Measurements from ENCODE around the gene S100A2. TPM values are rescaled to one million over a fixed set of nuclear protein-coding genes. Genes with fewer than 3 reads are reported as not detected.

Gene S100A2
- polyA plus RNA-seq, 3 donors = 5.8 to 7.9 (median 6.8) TPM

Other genes with a start within 250 kb of the S100A2 start
- not detected for gene PGLYRP4, start 217.0 kb downstream of the S100A2 start, polyA plus RNA-seq (ENCODE audit: insufficient read length in 3 of 3)
- gene S100A9, start 208.0 kb downstream of the S100A2 start, polyA plus RNA-seq (ENCODE audit: insufficient read length in 3 of 3) = 10 to 100 TPM in 2 of 3 donors, 1 to 10 TPM in 1; 9.1 to 27.1 (median 20.4) TPM
- 1 to 10 TPM; 1.1 to 2.5 (median 1.6) TPM for gene S100A12, start 190.2 kb downstream of the S100A2 start, polyA plus RNA-seq (ENCODE audit: insufficient read length in 3 of 3)
- 10 to 100 TPM in 2 of 3 donors, 1 to 10 TPM in 1; 5.3 to 17.8 (median 14.4) TPM for gene S100A8, start 174.8 kb downstream of the S100A2 start, polyA plus RNA-seq (ENCODE audit: insufficient read length in 3 of 3)
- not detected for gene S100A7A, start 149.3 kb downstream of the S100A2 start, polyA plus RNA-seq (ENCODE audit: insufficient read length in 3 of 3)
- gene S100A7, start 105.2 kb downstream of the S100A2 start, polyA plus RNA-seq (ENCODE audit: insufficient read length in 3 of 3) = under 1 TPM in 1 of 3 donors, not detected in 2; 0.98 TPM
- gene S100A6, start 29.9 kb downstream of the S100A2 start, polyA plus RNA-seq (ENCODE audit: insufficient read length in 3 of 3) = 100 to 1,000 TPM; 208 to 240 (median 221) TPM
- gene S100A5, start 24.9 kb downstream of the S100A2 start, polyA plus RNA-seq (ENCODE audit: insufficient read length in 3 of 3) = 1 to 10 TPM; 1.1 to 1.4 (median 1.2) TPM
- gene S100A4, start 20.0 kb downstream of the S100A2 start, polyA plus RNA-seq (ENCODE audit: insufficient read length in 3 of 3) = 10 to 100 TPM; 31.7 to 34.9 (median 31.7) TPM
- gene S100A3, start 16.6 kb downstream of the S100A2 start, polyA plus RNA-seq (ENCODE audit: insufficient read length in 3 of 3) = under 1 TPM in 1 of 3 donors, not detected in 2; 0.19 TPM
- 100 to 1,000 TPM; 108 to 123 (median 116) TPM for gene S100A16, start 47.3 kb upstream of the S100A2 start, polyA plus RNA-seq (ENCODE audit: insufficient read length in 3 of 3)
- 10 to 100 TPM; 17.2 to 19.6 (median 18.9) TPM for gene S100A14, start 50.5 kb upstream of the S100A2 start, polyA plus RNA-seq (ENCODE audit: insufficient read length in 3 of 3)
- gene S100A13, start 61.7 kb upstream of the S100A2 start, polyA plus RNA-seq (ENCODE audit: insufficient read length in 3 of 3) = 100 to 1,000 TPM; 164 to 188 (median 168) TPM
- gene S100A1, start 62.6 kb upstream of the S100A2 start, polyA plus RNA-seq (ENCODE audit: insufficient read length in 3 of 3) = 10 to 100 TPM; 21.0 to 29.1 (median 26.7) TPM
- gene CHTOP, start 68.2 kb upstream of the S100A2 start, polyA plus RNA-seq (ENCODE audit: insufficient read length in 3 of 3) = 100 to 1,000 TPM; 118 to 155 (median 145) TPM
- 10 to 100 TPM; 55.1 to 57.5 (median 56.7) TPM for gene SNAPIN, start 92.9 kb upstream of the S100A2 start, polyA plus RNA-seq (ENCODE audit: insufficient read length in 3 of 3)
- gene ILF2, start 105.1 kb upstream of the S100A2 start, polyA plus RNA-seq (ENCODE audit: insufficient read length in 3 of 3) = 100 to 1,000 TPM; 263 to 318 (median 292) TPM
- gene NPR1, start 112.8 kb upstream of the S100A2 start, polyA plus RNA-seq (ENCODE audit: insufficient read length in 3 of 3) = 10 to 100 TPM; 72.5 to 77.7 (median 76.0) TPM
- 100 to 1,000 TPM; 103 to 160 (median 134) TPM for gene INTS3, start 162.2 kb upstream of the S100A2 start, polyA plus RNA-seq (ENCODE audit: insufficient read length in 3 of 3)
- gene SLC27A3, start 209.6 kb upstream of the S100A2 start, polyA plus RNA-seq (ENCODE audit: insufficient read length in 3 of 3) = 10 to 100 TPM; 36.4 to 44.4 (median 40.0) TPM

All from renal pelvis (tissue), 3 donors.